Endometrium (tissue), 2 donors: Measurements from ENCODE around the gene F8.

Experiments used
- FAIRE-seq: peaks from 2 replicates; lab custom pipeline; 2012; peaks lifted over from hg19 to GRCh38; lab: Jason Lieb, UNC
- donor health status: control.
- donor health status: control.

The F8 gene

GRCh38 chrX:155022585-155022984 lies at the start of gene F8:
Gene F8, minus strand, starts transcription at chrX:155022723. Its CDS starts 171 bp downstream, at chrX:155022552.
- FAIRE-seq, result no peak

- no peak for FAIRE-seq
These were observed 49.3 kb upstream of the F8 start for GRCh38 chrX:155071694-155072280.

GRCh38 chrX:155070975-155071693 lies 48.6 kb upstream of the F8 start, which contains the start of the genes BRCC3, CMC4 and MTCP1:
Gene BRCC3, plus strand, starts transcription at chrX:155071508. Its CDS starts 20 bp downstream, at chrX:155071528.
Gene CMC4, minus strand, starts transcription at chrX:155071136. Its CDS starts 7,113 bp downstream, at chrX:155064023.
Gene MTCP1, minus strand, starts transcription at chrX:155071136. Its CDS starts 5,126 bp downstream, at chrX:155066010.
- no peak for FAIRE-seq

GRCh38 chrX:155070663-155070974 lies 48.1 kb upstream of the F8 start:
- no peak for FAIRE-seq

- FAIRE-seq, result no peak
These were observed 47.5 kb upstream of the F8 start for GRCh38 chrX:155070038-155070437.

- FAIRE-seq, result no peak
These were observed 46.9 kb upstream of the F8 start for GRCh38 chrX:155069414-155069813.

- FAIRE-seq, result no peak
These were observed 45.6 kb upstream of the F8 start for GRCh38 chrX:155068165-155068564.

GRCh38 chrX:155065035-155065734 lies 42.7 kb upstream of the F8 start:
- FAIRE-seq, result no peak

- no peak for FAIRE-seq
These were observed 39.2 kb upstream of the F8 start for GRCh38 chrX:155061760-155062159.

- no peak for FAIRE-seq
These were observed 34.6 kb upstream of the F8 start for GRCh38 chrX:155056877-155057792.

GRCh38 chrX:155056471-155056870 lies 33.9 kb upstream of the F8 start:
- no peak for FAIRE-seq

GRCh38 chrX:155055494-155055893 lies 33.0 kb upstream of the F8 start:
- FAIRE-seq, result no peak

GRCh38 chrX:155054255-155054654 lies 31.7 kb upstream of the F8 start:
- FAIRE-seq, result no peak

- no peak for FAIRE-seq
These were observed 31.1 kb upstream of the F8 start for GRCh38 chrX:155053656-155054055.

GRCh38 chrX:155052738-155053498 lies 30.4 kb upstream of the F8 start:
- FAIRE-seq, result no peak

- FAIRE-seq, result no peak
These were observed 26.6 kb upstream of the F8 start for GRCh38 chrX:155048977-155049619.

- FAIRE-seq, result no peak
These were observed 24.4 kb upstream of the F8 start for GRCh38 chrX:155046811-155047528.

GRCh38 chrX:155046129-155046810 lies 23.7 kb upstream of the F8 start:
- no peak for FAIRE-seq

- no peak for FAIRE-seq
These were observed 13.2 kb upstream of the F8 start for GRCh38 chrX:155035688-155036087.

- no peak for FAIRE-seq
These were observed 9.1 kb upstream of the F8 start for GRCh38 chrX:155031657-155032056.
